CD14-positive monocyte (primary cell): ENCODE measurements around the gene C1RL. TPM values are rescaled to one million over a fixed set of nuclear protein-coding genes. Genes with fewer than 3 reads are reported as not detected.

Source experiments
- DNase-seq, 3 donors: peaks; one replicate each; pipeline ENCODE4 v3.0.0-alpha.2; 2011 to 2022
- H2AFZ ChIP-seq: 2 replicates; pipeline ENCODE4 v1.6.0; 2012; ENCODE audit warnings: mild to moderate bottlenecking, low read depth, low read length, inconsistent platforms; ENCODE audit not compliant: insufficient read depth, poor library complexity, severe bottlenecking
- H3K27ac ChIP-seq, 2 donors: 1 replicate in 1 of 2; 2 replicates in 1 of 2; pipeline ENCODE4 v1.5.1; 2012 to 2013; ENCODE audit warnings: low read length in 2 of 2, control low read depth in 1 of 2, inconsistent platforms in 1 of 2, low read depth in 1 of 2, mild to moderate bottlenecking in 1 of 2
- H3K27me3 ChIP-seq, 2 donors: one replicate each; pipeline versions ENCODE4 v1.6.0 to v1.6.1; 2011 to 2013; ENCODE audit warnings: low read length in 2 of 2; ENCODE audit not compliant: control insufficient read depth in 2 of 2, insufficient read depth in 2 of 2
- H3K36me3 ChIP-seq, 2 donors: replicated peaks in 1 of 2; 1 replicate in 1 of 2; 2 replicates in 1 of 2; pipeline versions ENCODE4 v1.5.1 to v1.6.1; 2012 to 2013; ENCODE audit warnings: low read length in 2 of 2, control low read depth in 1 of 2, inconsistent platforms in 1 of 2, mild to moderate bottlenecking in 1 of 2; ENCODE audit not compliant: insufficient read depth in 2 of 2, control insufficient read depth in 1 of 2
- H3K4me1 ChIP-seq, 2 donors: 1 replicate in 1 of 2; 2 replicates in 1 of 2; pipeline versions ENCODE4 v1.5.1 to v1.6.1; 2012 to 2013; ENCODE audit warnings: low read length in 2 of 2, control low read depth in 1 of 2, inconsistent platforms in 1 of 2, mild to moderate bottlenecking in 1 of 2, moderate library complexity in 1 of 2; ENCODE audit not compliant: insufficient read depth in 2 of 2, control insufficient read depth in 1 of 2
- H3K4me2 ChIP-seq: replicated peaks from 2 replicates; pipeline ENCODE3; 2012; ENCODE audit warnings: low read length, moderate library complexity, mild to moderate bottlenecking; ENCODE audit not compliant: poor library complexity, severe bottlenecking; ENCODE audit errors: extremely low read depth
- H3K4me3 ChIP-seq, 3 experiments: fragments of 200-600 bp in 1 of 3; sonication (generic) in 1 of 3; replicated peaks in 1 of 3; 1 replicate in 2 of 3; 2 replicates in 1 of 3; pipeline ENCODE4 v1.5.1; 2011 to 2013; ENCODE audit warnings: low read length in 3 of 3, mild to moderate bottlenecking in 3 of 3, control low read depth in 2 of 3, low read depth in 2 of 3, inconsistent platforms in 1 of 3, moderate library complexity in 1 of 3
- H3K79me2 ChIP-seq: 2 replicates; pipeline ENCODE4 v1.6.0; 2012; ENCODE audit warnings: mild to moderate bottlenecking, control low read depth, inconsistent platforms, low read length, moderate library complexity; ENCODE audit not compliant: insufficient read depth
- H3K9ac ChIP-seq: 2 replicates; pipeline ENCODE4 v1.6.0; 2017; ENCODE audit warnings: low read length, mild to moderate bottlenecking; ENCODE audit not compliant: insufficient read depth, poor library complexity, severe bottlenecking
- H3K9me3 ChIP-seq, 2 donors: replicated peaks in 1 of 2; 1 replicate in 1 of 2; 2 replicates in 1 of 2; pipeline versions ENCODE4 v1.5.1 to v1.6.1; 2012 to 2013; ENCODE audit warnings: low read length in 2 of 2, control low read depth in 1 of 2; ENCODE audit not compliant: control insufficient read depth in 1 of 2, insufficient read depth in 1 of 2
- H4K20me1 ChIP-seq: 2 replicates; pipeline ENCODE4 v1.6.0; 2012; ENCODE audit warnings: mild to moderate bottlenecking, low read length, control low read depth, moderate library complexity; ENCODE audit not compliant: insufficient read depth
- H3K27ac Mint-ChIP-seq, 7 donors: one replicate each; pipeline ENCODE4 v1.8.0; 2020; ENCODE audit warnings: mild to moderate bottlenecking in 7 of 7, mixed read lengths in 7 of 7, moderate library complexity in 6 of 7, inconsistent platforms in 2 of 7
- H3K27me3 Mint-ChIP-seq, 3 donors: one replicate each; pipeline ENCODE4 v1.8.0; 2021 to 2022; ENCODE audit warnings: low read depth in 3 of 3, mild to moderate bottlenecking in 3 of 3, mixed read lengths in 3 of 3, moderate library complexity in 3 of 3, inconsistent platforms in 1 of 3
- H3K36me3 Mint-ChIP-seq, 2 donors: one replicate each; pipeline ENCODE4 v1.8.0; 2020; ENCODE audit warnings: mixed read lengths in 2 of 2, inconsistent platforms in 1 of 2, mild to moderate bottlenecking in 1 of 2
- H3K4me1 Mint-ChIP-seq: one replicate; pipeline ENCODE4 v1.8.0; 2020; ENCODE audit warnings: mild to moderate bottlenecking, mixed read lengths
- H3K4me3 Mint-ChIP-seq, 2 donors: one replicate each; pipeline ENCODE4 v1.8.0; 2020; ENCODE audit warnings: mild to moderate bottlenecking in 2 of 2, mixed read lengths in 2 of 2, moderate library complexity in 1 of 2
- H3K9me3 Mint-ChIP-seq, 7 donors: one replicate each; pipeline ENCODE4 v1.8.0; 2020 to 2022; ENCODE audit warnings: mixed read lengths in 7 of 7, mild to moderate bottlenecking in 6 of 7, moderate library complexity in 6 of 7, inconsistent platforms in 2 of 7
- CTCF ChIP-seq: fragments of 200-600 bp; IDR thresholded peaks from one replicate; pipeline ENCODE4 v1.8.0; 2022; ENCODE audit warnings: antibody characterized with exemption, mild to moderate bottlenecking
- WGBS: methylation state at CpG from one replicate; pipeline ENCODE4 v1.1.5; 2013; ENCODE audit warnings: missing lambda C conversion rate; ENCODE audit not compliant: insufficient coverage; 5-methylcytosine and 5-hydroxymethylcytosine counted together
- intact Hi-C, 2 donors: fragments of 100-400 bp; cut with micrococcal nuclease; formaldehyde crosslinking; loops; one replicate each; pipeline versions ENCODE4 v1.15.0 to v1.15.1; 2023
- polyA plus RNA-seq, 3 donors: library from polyadenylated mRNA; depleted of rRNA in 1 of 3; unstranded in 2 of 3; stranded (reverse) in 1 of 3; fragments of 300-500 nt in 2 of 3; fragments of >200 nt in 1 of 3; fragmentation: Illumina TruSeq in 2 of 3; gene quantifications; 1 replicate in 2 of 3; 2 replicates in 1 of 3; pipeline ENCODE4 v1.2.3, GENCODE V29; 2012 to 2021

Gene C1RL
- polyA plus RNA-seq, 3 donors: 4.8 to 27.9 (median 5.6) TPM

- Histone ChIP-seq H3K36me3 (peaks cover 0 to 7% of the 10 kb centered on the region in 2 donors), H3K27ac (no peak overlapping the region), H3K4me3 (no peak overlapping the region), H3K79me2 (peaks cover 7% of the 10 kb centered on the region), H2AFZ (no peak overlapping the region), H3K27me3 (no peaks in the 10 kb centered on the region), H3K4me2 (no peak overlapping the region), H3K4me1 (peaks cover 18 to 19% of the 10 kb centered on the region in 2 donors), H3K9me3 (no peaks in the 10 kb centered on the region), H4K20me1 (no peaks in the 10 kb centered on the region), H3K9ac (no peak overlapping the region)
- H3K4me3 Mint-ChIP-seq: no peak overlapping the region
- peaks cover 29% of the 10 kb centered on the region for H3K4me1 Mint-ChIP-seq
- no peak overlapping the region for H3K27ac Mint-ChIP-seq
- TF ChIP-seq CTCF: no peak
- DNase-seq: no peak
- WGBS: no CpG with 5 or more reads among the region's 4 CpGs
- intact Hi-C loops: loop anchor here (5.0 to 10.0 kb wide), 3 partner anchors 87 to 245 kb away; partner anchors contain the start of gene TPI1 (in 1 of the 2)
- H3K9me3 Mint-ChIP-seq: peaks cover 3 to 9% (median 6%) of the 10 kb centered on the region in 7 donors
- H3K27me3 Mint-ChIP-seq: peaks cover 0 to 2% (median 0%) of the 10 kb centered on the region in 3 donors
- H3K36me3 Mint-ChIP-seq: peaks cover 35 to 38% of the 10 kb centered on the region in 2 donors
Observed at GRCh38 chr12:7112041-7112440, 3.0 kb upstream of the C1RL start.

- peaks cover 18 to 19% of the 10 kb centered on the region in 2 donors for H3K4me1 ChIP-seq
- H3K27me3 ChIP-seq: no peaks in the 10 kb centered on the region
- H3K9me3 ChIP-seq: peaks cover 0 to 5% of the 10 kb centered on the region in 2 donors
- H4K20me1 ChIP-seq: no peaks in the 10 kb centered on the region
- no peak overlapping the region for H3K4me3 Mint-ChIP-seq
- peaks cover 34% of the 10 kb centered on the region for H3K4me1 Mint-ChIP-seq
- no peak for TF ChIP-seq CTCF
- H2AFZ ChIP-seq: no peak overlapping the region
- no peak for DNase-seq
- no peak overlapping the region for H3K9ac ChIP-seq
- peak overlapping the region in 1 of 7 donors; percentile 70 for H3K27ac Mint-ChIP-seq
- WGBS: 100% methylated on average over 2 of the region's 5 CpGs
- H3K4me3 ChIP-seq: no peak overlapping the region
- peaks cover 31 to 36% of the 10 kb centered on the region in 2 donors for H3K36me3 Mint-ChIP-seq
- peaks cover 2 to 16% (median 12%) of the 10 kb centered on the region in 7 donors for H3K9me3 Mint-ChIP-seq
- H3K27ac ChIP-seq: no peak overlapping the region
- peaks cover 0 to 2% (median 0%) of the 10 kb centered on the region in 3 donors for H3K27me3 Mint-ChIP-seq
- H3K79me2 ChIP-seq: peaks cover 21% of the 10 kb centered on the region
- peaks cover 0 to 12% of the 10 kb centered on the region in 2 donors for H3K36me3 ChIP-seq
- intact Hi-C loops: loop anchor here (5.0 to 10.0 kb wide), 3 partner anchors 86 to 243 kb away; partner anchors contain the start of gene TPI1 (in 1 of the 2)
- no peak overlapping the region for H3K4me2 ChIP-seq
Observed at GRCh38 chr12:7110661-7111060, 1.6 kb upstream of the C1RL start.
